Adrenal gland (tissue), 12 donors: ENCODE results near the gene KRTAP10-1. TPM values are rescaled to one million over a fixed set of nuclear protein-coding genes. Genes with fewer than 3 reads are reported as not detected.

Experiments
- DNase-seq, 7 donors: peaks; one replicate each; pipeline ENCODE4 v3.0.0-alpha.2; 2019 to 2020
- H3K27ac ChIP-seq, 5 donors: fragments of 200-600 bp; sonication (generic) in 4 of 5; 1 replicate in 3 of 5; 2 replicates in 2 of 5; pipeline versions ENCODE4 v1.5.1 to v1.8.0; 2016 to 2020; ENCODE audit warnings: mild to moderate bottlenecking in 1 of 5
- H3K27me3 ChIP-seq: fragments of 200-600 bp; 2 replicates; pipeline ENCODE4 v1.8.0; 2021
- H3K36me3 ChIP-seq, 2 donors: fragments of 200-600 bp; replicated peaks in 1 of 2; 1 replicate in 1 of 2; 2 replicates in 1 of 2; pipeline versions ENCODE4 v1.5.1 to v1.8.0; 2018 to 2022
- H3K4me1 ChIP-seq, 2 donors: fragments of 200-600 bp; replicated peaks in 1 of 2; 1 replicate in 1 of 2; 2 replicates in 1 of 2; pipeline versions ENCODE4 v1.5.1 to v1.8.0; 2018 to 2021
- H3K4me3 ChIP-seq, 4 donors: fragments of 200-600 bp; sonication (generic) in 3 of 4; one replicate each; pipeline ENCODE4 v1.5.1; 2016 to 2018
- H3K9me3 ChIP-seq, 3 donors: fragments of 200-600 bp; sonication (generic) in 1 of 3; replicated peaks in 1 of 3; 1 replicate in 2 of 3; 2 replicates in 1 of 3; pipeline versions ENCODE4 v1.5.1 to v1.8.0; 2016 to 2021
- CTCF ChIP-seq, 6 experiments: fragments of 450-650 bp in 4 of 6; fragments of 200-600 bp in 2 of 6; sonication (generic) in 1 of 6; IDR thresholded peaks; 1 replicate in 5 of 6; 2 replicates in 1 of 6; pipeline versions ENCODE4 v1.5.1 to v1.8.0; 2016 to 2021; ENCODE audit warnings: antibody characterized with exemption in 6 of 6, mild to moderate bottlenecking in 2 of 6, moderate library complexity in 1 of 6
- POLR2A ChIP-seq, 2 donors: fragments of 450-650 bp; IDR thresholded peaks; one replicate each; pipeline ENCODE4 v1.6.1; 2017; ENCODE audit warnings: antibody characterized with exemption in 2 of 2, mild to moderate bottlenecking in 2 of 2, moderate library complexity in 1 of 2
- WGBS, 4 donors: extraction: QIAGEN DNeasy Blood & Tissue Kit in 2 of 4; methylation state at CpG; one replicate each; pipeline versions ENCODE4 v1.1.5 to v1.1.7; 2013 to 2017; 5-methylcytosine and 5-hydroxymethylcytosine counted together
- intact Hi-C, 2 donors: fragments of 100-400 bp; cut with DNase I; formaldehyde crosslinking; loops; one replicate each; pipeline versions ENCODE4 v1.14.1 to v1.15.0; 2022 to 2023
- polyA plus RNA-seq, 3 donors: library from polyadenylated mRNA; stranded (reverse); fragments of 200-250 nt in 2 of 3; fragments of 350-450 nt in 1 of 3; fragmentation: Illumina TruSeq in 1 of 3; extraction: RNeasy Lipid Tissue Mini Kit (QIAGEN cat#74804) in 1 of 3; gene quantifications; one replicate each; pipeline ENCODE4 v1.2.3, GENCODE V29; 2013 to 2014
- total RNA-seq, 9 donors: library from RNA; depleted of rRNA in 4 of 9; stranded (reverse); fragments of >200 nt in 4 of 9; fragments of 120-200 nt in 1 of 9; fragmentation: NEBNext Ultra II Directional in 1 of 9; extraction: Animal tissue kit (Norgen Biotek cat#: 25700) in 1 of 9; gene quantifications; one replicate each; pipeline versions ENCODE4 v1.1.0 to v1.2.4, GENCODE V29; 2013 to 2023
- donor health status: healthy with polysubstance abuse.
- donor health status: Bipolar disorder and iron deficiency.
- donor health status: DM: yes; HTN: yes; CAD: no.
- donor health status: DM: no; HTN: no; CAD: no.
- donor health status: DM: no; HTN: no; CAD: no.
- donor health status: DM: yes; HTN: yes; CAD: no.

Gene KRTAP10-1
- total and polyA plus RNA-seq, 12 donors, result not detected

- 70 to 76% (median 74%) methylated on average over 20 to 27 of the region's 27 CpGs for WGBS, 4 donors
- TF ChIP-seq CTCF (IDR thresholded peaks at IDR 0.05) (no peak), POLR2A (IDR thresholded peaks at IDR 0.05) (no peak)
- DNase-seq, result peak in 1 of 7 donors; percentile 43
Measured at GRCh38 chr21:44568667-44569556, 28.9 kb upstream of the KRTAP10-1 start.

GRCh38 chr21:44568261-44568660 lies 28.3 kb upstream of the KRTAP10-1 start:
- TF ChIP-seq POLR2A (IDR thresholded peaks at IDR 0.05) (no peak), CTCF (IDR thresholded peaks at IDR 0.05) (no peak)
- Histone ChIP-seq H3K4me1 (no peaks in the 10 kb centered on the region), H3K36me3 (no peaks in the 10 kb centered on the region), H3K27ac (no peak overlapping the region), H3K9me3 (no peaks in the 10 kb centered on the region), H3K4me3 (no peak overlapping the region), H3K27me3 (no peaks in the 10 kb centered on the region)
- intact Hi-C loops, result no loop called here
- DNase-seq, result no peak
- WGBS, 4 donors, result 70 to 75% (median 73%) methylated on average over 11 to 12 of the region's 12 CpGs

More at GRCh38 chr21:44568667-44569556, 28.9 kb upstream of the KRTAP10-1 start:
- no peak overlapping the region for H3K27ac ChIP-seq
- H3K4me3 ChIP-seq, result no peak overlapping the region
- H3K9me3 ChIP-seq, result no peaks in the 10 kb centered on the region
- H3K27me3 ChIP-seq, result no peaks in the 10 kb centered on the region
- intact Hi-C loops, result no loop called here
- H3K4me1 ChIP-seq, result no peaks in the 10 kb centered on the region
- no peaks in the 10 kb centered on the region for H3K36me3 ChIP-seq

- Histone ChIP-seq H3K9me3 (no peaks in the 10 kb centered on the region), H3K27me3 (no peaks in the 10 kb centered on the region), H3K4me3 (no peak overlapping the region), H3K36me3 (no peaks in the 10 kb centered on the region), H3K4me1 (no peaks in the 10 kb centered on the region), H3K27ac (no peak overlapping the region)
- WGBS, 4 donors, result 78 to 87% (median 85%) methylated on average over 17 to 18 of the region's 18 CpGs
- intact Hi-C loops, result no loop called here
- no peak for TF ChIP-seq CTCF (IDR thresholded peaks at IDR 0.05)
- TF ChIP-seq POLR2A (IDR thresholded peaks at IDR 0.05), result no peak
- DNase-seq, result peak in 1 of 7 donors; percentile 24
Measured at GRCh38 chr21:44567481-44568171, 27.6 kb upstream of the KRTAP10-1 start.

GRCh38 chr21:44566403-44566802 lies 26.4 kb upstream of the KRTAP10-1 start:
- no peaks in the 10 kb centered on the region for H3K4me1 ChIP-seq
- H3K4me3 ChIP-seq, result no peak overlapping the region
- no peaks in the 10 kb centered on the region for H3K27me3 ChIP-seq
- H3K9me3 ChIP-seq, result no peaks in the 10 kb centered on the region
- H3K36me3 ChIP-seq, result no peaks in the 10 kb centered on the region
- H3K27ac ChIP-seq, result no peak overlapping the region
- TF ChIP-seq CTCF (IDR thresholded peaks at IDR 0.05) (no peak), POLR2A (IDR thresholded peaks at IDR 0.05) (no peak)
- no peak for DNase-seq
- WGBS, 4 donors, result 67 to 84% (median 78%) methylated on average over 1 of the region's 1 CpG
- intact Hi-C loops, result no loop called here
